OCI-LY7 (cell line): Measurements from ENCODE around the gene NLRX1. TPM values are rescaled to one million over a fixed set of nuclear protein-coding genes. Genes with fewer than 3 reads are reported as not detected.

Experiments
- BruUV-seq: library from RNA; stranded (reverse); fragments of 400-500 nt; replicated peaks from 2 replicates; lab custom pipeline; 2021; lab: Mats Ljungman, UMichigan
- CTCF ChIA-PET: fragments of 300-600 bp; sonication (Branson Sonifier 250); formaldehyde crosslinking; loops from one replicate; lab custom pipeline; 2022; ENCODE audit warnings: antibody characterized with exemption; ENCODE audit not compliant: unreplicated experiment; lab: Charles Lee
- POLR2A ChIA-PET: fragments of 300-600 bp; sonication (Branson Sonifier 250); formaldehyde crosslinking; loops from one replicate; lab custom pipeline; 2022; ENCODE audit warnings: antibody characterized with exemption; lab: Charles Lee
- DNase-seq: peaks from one replicate; pipeline ENCODE4 v3.0.0-alpha.2; 2015; ENCODE audit warnings: low spot score
- H2AFZ ChIP-seq: fragments of 200-600 bp; sonication (generic), shearing (Covaris generic); 2 replicates; pipeline ENCODE4 v1.6.1; 2014; ENCODE audit warnings: mild to moderate bottlenecking, antibody characterized with exemption, low read length, moderate library complexity
- H3K27ac ChIP-seq: fragments of 200-600 bp; sonication (generic); 2 replicates; pipeline ENCODE4 v1.5.1; 2014; ENCODE audit warnings: mixed run types, low read depth, mild to moderate bottlenecking, moderate library complexity, low read length, inconsistent platforms; ENCODE audit not compliant: poor library complexity, severe bottlenecking
- H3K36me3 ChIP-seq: fragments of 200-600 bp; sonication (generic); 2 replicates; pipeline ENCODE4 v1.6.1; 2014; ENCODE audit warnings: mild to moderate bottlenecking, antibody characterized with exemption, low read length, moderate library complexity, mixed read lengths; ENCODE audit not compliant: insufficient read depth
- H3K4me1 ChIP-seq: fragments of 200-600 bp; sonication (generic); 2 replicates; pipeline ENCODE4 v1.5.1; 2014; ENCODE audit warnings: mild to moderate bottlenecking, low read length; ENCODE audit not compliant: insufficient read depth, poor library complexity, severe bottlenecking
- H3K4me2 ChIP-seq: fragments of 200-600 bp; sonication (generic); 2 replicates; pipeline ENCODE4 v1.6.1; 2014; ENCODE audit warnings: mild to moderate bottlenecking, low read length
- H3K4me3 ChIP-seq: fragments of 200-600 bp; sonication (generic); 2 replicates; pipeline ENCODE4 v1.5.1; 2014; ENCODE audit warnings: mild to moderate bottlenecking, low read depth, low read length; ENCODE audit not compliant: poor library complexity, severe bottlenecking
- H3K79me2 ChIP-seq: fragments of 200-600 bp; sonication (generic); 2 replicates; pipeline ENCODE4 v1.6.1; 2016; ENCODE audit warnings: low read depth, mild to moderate bottlenecking, low read length, moderate library complexity, mixed read lengths; ENCODE audit not compliant: insufficient read depth
- H3K9me2 ChIP-seq: fragments of 200-600 bp; sonication (generic); 2 replicates; pipeline ENCODE4 v1.6.1; 2016; ENCODE audit warnings: mild to moderate bottlenecking, low read length, mixed read lengths; ENCODE audit not compliant: insufficient read depth
- H3K9me3 ChIP-seq: fragments of 200-600 bp; sonication (generic); 2 replicates; pipeline ENCODE4 v1.6.1; 2014; ENCODE audit warnings: mild to moderate bottlenecking, mixed run types, low read length, mixed read lengths
- H4K20me1 ChIP-seq: fragments of 200-600 bp; sonication (generic); 2 replicates; pipeline ENCODE4 v1.6.1; 2014; ENCODE audit warnings: mild to moderate bottlenecking, antibody characterized with exemption, low read length, moderate library complexity, mixed read lengths; ENCODE audit not compliant: insufficient read depth
- EZH2phosphoT487 ChIP-seq: fragments of 200-600 bp; sonication (generic); IDR thresholded peaks from 2 replicates; pipeline ENCODE4 v1.6.1; 2018; ENCODE audit warnings: low read depth, borderline replicate concordance, mild to moderate bottlenecking, mixed run types, antibody characterized with exemption, low read length, moderate library complexity, mixed read lengths
- intact Hi-C: fragments of 100-400 bp; cut with micrococcal nuclease; formaldehyde crosslinking; loops from one replicate; pipeline ENCODE4 v1.10.0; 2022; ENCODE audit not compliant: unreplicated experiment
- total RNA-seq, 2 experiments: library from RNA; depleted of rRNA in 1 of 2; stranded (reverse); fragments of >200 nt in 1 of 2; shearing (Covaris generic) in 1 of 2; gene quantifications; 2 replicates each; pipeline ENCODE4 v1.2.3, GENCODE V29; 2014 to 2022
- TF ChIP-seq, protein P1 (sequence below): fragments of 200-600 bp; sonication (generic); conservative IDR thresholded peaks from 2 replicates; pipeline ENCODE4 v1.5.1; 2014; ENCODE audit warnings: mild to moderate bottlenecking, antibody characterized with exemption, low read length, moderate library complexity, mixed read lengths

The NLRX1 gene
- total RNA-seq, 2 experiments from 2014 or later: 2.1 to 8.8 TPM

DNA sequence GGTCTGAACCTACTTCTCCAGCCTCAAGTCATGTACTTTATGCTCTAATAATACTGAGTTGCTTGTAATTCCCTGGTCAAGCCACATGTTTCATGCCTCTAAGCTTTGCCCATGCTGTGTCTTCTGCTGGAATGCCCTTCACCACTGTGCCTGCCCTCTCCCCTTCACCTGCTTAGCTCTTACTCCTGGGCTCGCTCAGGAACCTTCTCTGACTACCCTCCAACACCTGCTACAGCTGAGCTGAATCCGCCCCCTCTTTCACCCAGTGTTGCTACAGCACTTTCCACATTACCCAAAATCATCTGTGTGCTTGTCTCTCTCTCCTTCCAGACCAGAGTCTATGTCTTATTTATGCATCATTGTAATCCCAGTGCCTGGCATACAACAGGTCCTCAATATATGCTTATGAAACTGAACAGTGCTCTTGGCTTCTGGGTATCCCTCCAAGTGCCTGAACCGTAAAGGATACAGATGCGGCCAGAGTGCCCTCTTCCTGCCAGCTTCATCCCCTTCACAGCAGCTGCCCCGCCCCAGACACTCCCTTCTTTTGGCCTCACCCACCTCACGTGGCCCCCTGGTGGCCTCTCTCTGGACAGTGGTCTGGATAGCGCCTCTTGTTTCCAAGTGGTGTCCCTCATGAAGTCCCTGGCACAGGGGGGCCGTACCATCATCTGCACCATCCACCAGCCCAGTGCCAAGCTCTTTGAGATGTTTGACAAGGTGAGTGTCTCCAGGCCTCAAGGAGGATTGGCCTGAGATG, 12.6 kb upstream of the NLRX1 start:
- peak; percentile 45 for DNase-seq
- no peak overlapping the region for H3K4me3 ChIP-seq
- H3K9me2 ChIP-seq: no peaks in the 10 kb centered on the region
- H3K36me3 ChIP-seq: no peaks in the 10 kb centered on the region
- no peak overlapping the region for H3K4me2 ChIP-seq
- H3K9me3 ChIP-seq: no peaks in the 10 kb centered on the region
- intact Hi-C loops: no loop called here
- no peak overlapping the region for H2AFZ ChIP-seq
- no TSS peak for BruUV-seq
- POLR2A ChIA-PET: interaction anchor here (0.7 to 1.2 kb wide), 5 partner anchors 8 to 70 kb away, joined by 3 to 5 read pairs (median 3); no protein-coding TSS in a partner anchor
- TF ChIP-seq, protein P1, sequence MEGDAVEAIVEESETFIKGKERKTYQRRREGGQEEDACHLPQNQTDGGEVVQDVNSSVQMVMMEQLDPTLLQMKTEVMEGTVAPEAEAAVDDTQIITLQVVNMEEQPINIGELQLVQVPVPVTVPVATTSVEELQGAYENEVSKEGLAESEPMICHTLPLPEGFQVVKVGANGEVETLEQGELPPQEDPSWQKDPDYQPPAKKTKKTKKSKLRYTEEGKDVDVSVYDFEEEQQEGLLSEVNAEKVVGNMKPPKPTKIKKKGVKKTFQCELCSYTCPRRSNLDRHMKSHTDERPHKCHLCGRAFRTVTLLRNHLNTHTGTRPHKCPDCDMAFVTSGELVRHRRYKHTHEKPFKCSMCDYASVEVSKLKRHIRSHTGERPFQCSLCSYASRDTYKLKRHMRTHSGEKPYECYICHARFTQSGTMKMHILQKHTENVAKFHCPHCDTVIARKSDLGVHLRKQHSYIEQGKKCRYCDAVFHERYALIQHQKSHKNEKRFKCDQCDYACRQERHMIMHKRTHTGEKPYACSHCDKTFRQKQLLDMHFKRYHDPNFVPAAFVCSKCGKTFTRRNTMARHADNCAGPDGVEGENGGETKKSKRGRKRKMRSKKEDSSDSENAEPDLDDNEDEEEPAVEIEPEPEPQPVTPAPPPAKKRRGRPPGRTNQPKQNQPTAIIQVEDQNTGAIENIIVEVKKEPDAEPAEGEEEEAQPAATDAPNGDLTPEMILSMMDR: peak; percentile 50
- TF ChIP-seq EZH2phosphoT487: no peak
- H4K20me1 ChIP-seq: no peaks in the 10 kb centered on the region
- H3K4me1 ChIP-seq: peaks cover 5% of the 10 kb centered on the region
- CTCF ChIA-PET: interaction anchor here (0.6 to 0.8 kb wide), 2 partner anchors 11 to 46 kb away, joined by 3 to 4 read pairs; no protein-coding TSS in a partner anchor
- H3K79me2 ChIP-seq: no peaks in the 10 kb centered on the region
- no peak overlapping the region for H3K27ac ChIP-seq

DNA sequence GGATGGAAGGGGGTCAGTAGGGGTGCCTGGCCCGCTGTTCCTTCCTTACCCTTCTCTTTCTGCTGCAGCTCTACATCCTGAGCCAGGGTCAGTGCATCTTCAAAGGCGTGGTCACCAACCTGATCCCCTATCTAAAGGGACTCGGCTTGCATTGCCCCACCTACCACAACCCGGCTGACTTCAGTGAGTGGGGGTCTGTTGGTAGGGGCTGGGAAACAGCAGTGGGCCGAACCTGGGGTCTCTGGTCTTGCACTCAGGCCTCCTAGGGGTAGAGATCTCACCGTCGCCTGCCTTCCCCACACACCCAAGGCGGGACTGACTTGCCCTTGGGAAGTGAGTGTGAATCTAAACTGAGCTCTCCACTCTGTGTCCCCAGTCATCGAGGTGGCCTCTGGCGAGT, 12.0 kb upstream of the NLRX1 start:
- BruUV-seq: no TSS peak
- Histone ChIP-seq H2AFZ (no peak overlapping the region), H3K9me3 (no peaks in the 10 kb centered on the region), H3K4me3 (no peak overlapping the region), H3K9me2 (no peaks in the 10 kb centered on the region), H4K20me1 (no peaks in the 10 kb centered on the region), H3K4me1 (peaks cover 5% of the 10 kb centered on the region), H3K36me3 (no peaks in the 10 kb centered on the region), H3K4me2 (no peak overlapping the region), H3K27ac (no peak overlapping the region), H3K79me2 (no peaks in the 10 kb centered on the region)
- intact Hi-C loops: no loop called here
- no peak for DNase-seq
- TF ChIP-seq EZH2phosphoT487: no peak
- TF ChIP-seq, protein P1: no peak
- POLR2A ChIA-PET: interaction anchor here (0.9 to 1.2 kb wide), 3 partner anchors 9 to 44 kb away, joined by 3 to 5 read pairs (median 3); no protein-coding TSS in a partner anchor
- CTCF ChIA-PET: interaction anchor here (0.8 kb wide), 1 partner anchor 47 kb away, joined by 3 read pairs; no protein-coding TSS in a partner anchor

DNA sequence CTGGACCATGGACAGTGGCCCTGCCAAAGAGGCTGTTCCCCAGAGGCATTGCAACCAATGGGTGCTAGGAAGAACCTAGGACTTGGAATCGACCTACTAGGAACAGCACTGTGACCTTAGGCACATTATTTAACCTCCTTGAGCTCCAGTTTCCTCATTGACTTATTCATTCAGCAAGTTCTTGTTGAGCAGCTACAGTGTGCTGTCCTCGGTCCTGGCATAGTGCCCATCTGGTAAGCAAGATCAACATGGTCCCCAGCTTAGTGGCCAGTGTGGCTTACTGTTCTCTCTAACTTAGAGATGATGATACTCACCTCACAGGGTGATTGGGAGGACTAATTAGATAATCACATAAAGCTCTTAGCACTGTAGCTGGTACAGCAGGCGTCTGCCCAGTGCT, 11.5 kb upstream of the NLRX1 start:
- DNase-seq: no peak
- Histone ChIP-seq H3K9me3 (no peaks in the 10 kb centered on the region), H3K4me1 (peaks cover 5% of the 10 kb centered on the region), H4K20me1 (no peaks in the 10 kb centered on the region), H3K9me2 (no peaks in the 10 kb centered on the region), H2AFZ (no peak overlapping the region), H3K4me3 (no peak overlapping the region), H3K4me2 (no peak overlapping the region), H3K27ac (no peak overlapping the region), H3K79me2 (no peaks in the 10 kb centered on the region), H3K36me3 (no peaks in the 10 kb centered on the region)
- ChIA-PET CTCF (no interaction called here), POLR2A (interaction anchor here (0.9 kb wide), 1 partner anchor 43 kb away, joined by 5 read pairs; no protein-coding TSS in a partner anchor)
- intact Hi-C loops: no loop called here
- no TSS peak for BruUV-seq
- TF ChIP-seq, protein P1: no peak
